HG03521 (cell line): ENCODE measurements around the gene CNTD1.
"Not testable (repeated sequence)": the region's sequence is repeated elsewhere in the genome, so short reads cannot be mapped to it uniquely, and the experiment has no call there.

Experiments used
- ATAC-seq: cut with Tn5 transposase; IDR thresholded peaks from one replicate; pipeline ENCODE4 v1.9.1; 2021; ENCODE audit warnings: mild to moderate bottlenecking, moderate library complexity; ENCODE audit not compliant: unreplicated experiment

Gene CNTD1

GRCh38 chr17:42798383-42799380 is at the start of gene CNTD1, which contains the start of gene COA3:
TSS of gene CNTD1 (plus strand) at chr17:42798861. CDS start at chr17:42799068, 207 bp downstream.
TSS of gene COA3 (minus strand) at chr17:42798704. CDS start at chr17:42798681, 23 bp downstream.
- no peak for ATAC-seq

GRCh38 chr17:42748908-42749798 is 49.5 kb upstream of the CNTD1 start:
- ATAC-seq, result no peak

GRCh38 chr17:42750739-42751344 is 47.8 kb upstream of the CNTD1 start:
- no peak for ATAC-seq

GRCh38 chr17:42751628-42752027 is 47.0 kb upstream of the CNTD1 start:
- ATAC-seq, result no peak

- no peak for ATAC-seq
Observed at GRCh38 chr17:42754782-42755181, 43.9 kb upstream of the CNTD1 start.

- ATAC-seq, result no peak
Observed at GRCh38 chr17:42759982-42760651, 38.5 kb upstream of the CNTD1 start.

GRCh38 chr17:42760652-42761581 is 37.7 kb upstream of the CNTD1 start, which contains the start of gene RAMP2:
TSS of gene RAMP2 (plus strand) at chr17:42761227. CDS start at chr17:42761262, 35 bp downstream.
- no peak for ATAC-seq

GRCh38 chr17:42761638-42762037 is 37.0 kb upstream of the CNTD1 start:
- ATAC-seq, result no peak

- ATAC-seq, result no peak
Observed at GRCh38 chr17:42766124-42766523, 32.5 kb upstream of the CNTD1 start.

GRCh38 chr17:42767512-42767911 is 31.1 kb upstream of the CNTD1 start:
- ATAC-seq, result no peak

GRCh38 chr17:42768006-42768405 is 30.7 kb upstream of the CNTD1 start:
- ATAC-seq, result not testable (repeated sequence)

- ATAC-seq, result not testable (repeated sequence)
Observed at GRCh38 chr17:42769964-42770363, 28.7 kb upstream of the CNTD1 start.

- ATAC-seq, result no peak
Observed at GRCh38 chr17:42772945-42773289, 25.7 kb upstream of the CNTD1 start.

- no peak for ATAC-seq
Observed at GRCh38 chr17:42773290-42774035, 25.2 kb upstream of the CNTD1 start, which contains the start of gene VPS25. TSS of gene VPS25 (plus strand) at chr17:42773449. CDS start at chr17:42773476, 27 bp downstream.

- no peak for ATAC-seq
Observed at GRCh38 chr17:42774066-42774745, 24.5 kb upstream of the CNTD1 start.

GRCh38 chr17:42775534-42776098 is 23.0 kb upstream of the CNTD1 start:
- no peak for ATAC-seq

GRCh38 chr17:42778570-42778969 is 20.1 kb upstream of the CNTD1 start:
- no peak for ATAC-seq
